K562 (cell line): Measurements from ENCODE around the gene SLC24A4. TPM values are rescaled to one million over a fixed set of nuclear protein-coding genes. Genes with fewer than 3 reads are reported as not detected.

Experiments
- ATAC-seq: fragments of 200-7000 bp; cut with Tn5 transposase; 3 replicates; pipeline ENCODE4 v1.9.1; 2020; ENCODE audit warnings: moderate library complexity
- BruUV-seq: library from RNA; stranded (reverse); fragments of 400-500 nt; replicated peaks from 2 replicates; lab custom pipeline; 2021; lab: Mats Ljungman, UMichigan
- CTCF ChIA-PET: fragments of 300-600 bp; formaldehyde crosslinking; extraction: SDS; loops from one replicate; lab custom pipeline; 2021; ENCODE audit warnings: low intra/inter-chr PET ratio; lab: Yijun Ruan, JAX
- POLR2A ChIA-PET: fragments of 300-600, 350-650 bp; sonication (Branson Sonifier 250); formaldehyde crosslinking; extraction: SDS; loops from one replicate; lab custom pipeline; 2021; ENCODE audit warnings: antibody characterized with exemption, inconsistent platforms; lab: Yijun Ruan, JAX
- DNase-seq, 4 experiments: peaks; one replicate each; pipeline versions ENCODE4 v3.0.0 to v3.0.0-alpha.2; 2011 to 2018; ENCODE audit warnings: low spot score in 3 of 4, mixed read lengths in 3 of 4; ENCODE audit errors: extremely low read depth in 1 of 4
- FAIRE-seq: peaks from 2 replicates; lab custom pipeline; 2011; peaks lifted over from hg19 to GRCh38; lab: Jason Lieb, UNC
- H2AFZ ChIP-seq: 2 replicates; pipeline ENCODE4 v1.6.0; 2011; ENCODE audit warnings: low read depth, low read length, control low read depth, inconsistent platforms
- H3K27ac ChIP-seq: fragments of 200-600 bp; 3 replicates; pipeline ENCODE4 v1.8.0; 2011; ENCODE audit warnings: low read depth, mild to moderate bottlenecking, control low read depth, inconsistent platforms, low read length, moderate library complexity, mixed read lengths; ENCODE audit errors: extremely low read depth
- H3K27me3 ChIP-seq, 2 experiments: fragments of 300-600 bp in 1 of 2; 2 replicates in 1 of 2; 3 replicates in 1 of 2; pipeline versions ENCODE4 v1.6.0 to v1.8.0; 2011; ENCODE audit warnings: inconsistent platforms in 2 of 2, low read length in 2 of 2, mild to moderate bottlenecking in 1 of 2, mixed read lengths in 1 of 2, moderate library complexity in 1 of 2; ENCODE audit not compliant: control insufficient read depth in 2 of 2, insufficient read depth in 2 of 2
- H3K36me3 ChIP-seq: fragments of 300-600 bp; 3 replicates; pipeline ENCODE4 v1.8.0; 2011; ENCODE audit warnings: mild to moderate bottlenecking, low read length, inconsistent platforms; ENCODE audit not compliant: control insufficient read depth, insufficient read depth
- H3K4me1 ChIP-seq, 2 experiments: fragments of 200-600 bp in 1 of 2; replicated peaks in 1 of 2; 2 replicates in 1 of 2; 3 replicates in 1 of 2; pipeline versions ENCODE4 v1.5.1 to v1.8.0; 2011; ENCODE audit warnings: inconsistent platforms in 2 of 2, low read length in 2 of 2, mild to moderate bottlenecking in 1 of 2, mixed read lengths in 1 of 2, moderate library complexity in 1 of 2; ENCODE audit not compliant: control insufficient read depth in 2 of 2, insufficient read depth in 2 of 2
- H3K4me2 ChIP-seq: 2 replicates; pipeline ENCODE4 v1.6.1; 2011; ENCODE audit warnings: low read length, control low read depth, inconsistent platforms, mixed read lengths; ENCODE audit not compliant: insufficient read depth
- H3K4me3 ChIP-seq: fragments of 200-600 bp; sonication (generic), shearing (Covaris generic); 2 replicates; pipeline ENCODE4 v1.5.1; 2016; ENCODE audit warnings: control low read depth, inconsistent platforms
- H3K79me2 ChIP-seq: fragments of 200-600 bp; 3 replicates; pipeline ENCODE4 v1.8.0; 2011; ENCODE audit warnings: low read length, inconsistent platforms; ENCODE audit not compliant: control insufficient read depth, insufficient read depth
- H3K9ac ChIP-seq, 2 experiments: 2 replicates each; pipeline versions ENCODE4 v1.6.0 to v1.6.1; 2011; ENCODE audit warnings: low read depth in 2 of 2, low read length in 2 of 2, control low read depth in 1 of 2, inconsistent platforms in 1 of 2, mild to moderate bottlenecking in 1 of 2, mixed read lengths in 1 of 2; ENCODE audit not compliant: insufficient read depth in 1 of 2
- H3K9me1 ChIP-seq: one replicate; pipeline ENCODE4 v1.6.0; 2011; ENCODE audit warnings: inconsistent platforms, mild to moderate bottlenecking, low read length, moderate library complexity; ENCODE audit not compliant: control insufficient read depth, insufficient read depth
- H3K9me3 ChIP-seq: replicated peaks from 2 replicates; pipeline ENCODE4 v1.5.1; 2011; ENCODE audit warnings: low read depth, low read length, inconsistent platforms; ENCODE audit not compliant: control insufficient read depth, insufficient read depth
- H4K20me1 ChIP-seq: replicated peaks from 2 replicates; pipeline ENCODE4 v1.6.1; 2011; ENCODE audit warnings: low read length, inconsistent platforms, mixed read lengths; ENCODE audit not compliant: control insufficient read depth, insufficient read depth
- BRD4 ChIP-seq: fragments of 200-600 bp; sonication (generic); IDR thresholded peaks from 2 replicates; pipeline ENCODE4 v1.6.1; 2017; ENCODE audit warnings: inconsistent platforms
- CBX5 ChIP-seq: IDR thresholded peaks from 2 replicates; pipeline ENCODE4 v1.6.1; 2014; ENCODE audit warnings: low read depth, borderline replicate concordance
- EZH2 ChIP-seq: IDR thresholded peaks from 2 replicates; pipeline ENCODE4 v1.6.1; 2012; ENCODE audit warnings: low read depth, mild to moderate bottlenecking, inconsistent platforms, low read length, borderline replicate concordance
- MTF1 ChIP-seq: fragments of 250-450 bp; sonication (Bioruptor Pico); IDR thresholded peaks from 2 replicates; pipeline ENCODE4 v1.9.0; 2021; ENCODE audit warnings: moderate library complexity, mild to moderate bottlenecking, inconsistent platforms, borderline replicate concordance
- NBN ChIP-seq: fragments of 450-650 bp; IDR thresholded peaks from 2 replicates; pipeline ENCODE4 v1.6.1; 2016; ENCODE audit warnings: low read depth, mild to moderate bottlenecking
- NR2F6 ChIP-seq: fragments of 450-650 bp; formaldehyde crosslinking; IDR thresholded peaks from 2 replicates; pipeline ENCODE4 v1.4.0; 2020; ENCODE audit warnings: mild to moderate bottlenecking
- PREB ChIP-seq: sonication (generic); formaldehyde crosslinking; IDR thresholded peaks from 2 replicates; pipeline ENCODE4 v1.8.1; 2023; ENCODE audit warnings: mild to moderate bottlenecking, missing genetic modification reagents
- USF2 ChIP-seq: sonication (generic); formaldehyde crosslinking; IDR thresholded peaks from 2 replicates; pipeline ENCODE4 v1.5.0; 2020; ENCODE audit warnings: missing genetic modification reagents
- XRCC3 ChIP-seq: fragments of 450-650 bp; IDR thresholded peaks from 2 replicates; pipeline ENCODE4 v1.6.1; 2017; ENCODE audit warnings: mild to moderate bottlenecking, moderate library complexity
- ZFPM2 ChIP-seq: fragments of 250-450 bp; sonication (Bioruptor Pico); IDR thresholded peaks from 2 replicates; pipeline ENCODE4 v1.5.1; 2022; ENCODE audit warnings: mild to moderate bottlenecking
- ZNF311 ChIP-seq: fragments of 250-450 bp; sonication (Bioruptor Pico); IDR thresholded peaks from 2 replicates; pipeline ENCODE4 v1.4.0; 2020; ENCODE audit warnings: mild to moderate bottlenecking, moderate library complexity
- ZNF717 ChIP-seq: fragments of 250-450 bp; sonication (Bioruptor Pico); IDR thresholded peaks from 2 replicates; pipeline ENCODE4 v1.5.0; 2021
- WGBS: fragments of 100-300 bp; shearing (Covaris generic); methylation state at CpG from one replicate; pipeline ENCODE4 v1.1.6; 2016; ENCODE audit warnings: low coverage, mixed read lengths; ENCODE audit not compliant: insufficient coverage; ENCODE audit errors: missing lambda C conversion rate; 5-methylcytosine and 5-hydroxymethylcytosine counted together
- in situ Hi-C: fragments of 300-500 bp; cut with MboI; formaldehyde crosslinking; loops from 4 replicates; pipeline ENCODE4 v1.15.0; 2018; ENCODE audit warnings: inconsistent platforms, mixed read lengths
- intact Hi-C: fragments of 100-400 bp; cut with micrococcal nuclease; formaldehyde crosslinking; loops from 2 replicates; pipeline ENCODE4 v1.14.2; 2022
- polyA plus RNA-seq, 8 experiments: library from polyadenylated mRNA; depleted of rRNA in 4 of 8; stranded (reverse) in 5 of 8; unstranded in 3 of 8; fragments of >200 nt; fragmentation: Nextera tagmentation in 2 of 8; fragmentation: Illumina TruSeq in 1 of 8; extraction: Ambion mirVana in 2 of 8; extraction: Trizol in 1 of 8; gene quantifications; 2 replicates each; pipeline versions ENCODE4 v1.2.1 to v1.2.3, GENCODE V29; 2011 to 2014; ENCODE audit warnings: inconsistent platforms in 1 of 8, missing spikeins in 1 of 8
- total RNA-seq, 7 experiments: library from RNA; depleted of rRNA in 6 of 7; stranded (reverse); fragments of >200 nt in 6 of 7; fragmentation: Illumina TruSeq in 2 of 7; extraction: Trizol in 2 of 7; gene quantifications; 2 replicates each; pipeline versions ENCODE4 v1.2.1 to v1.2.3, GENCODE V29; 2011 to 2021; ENCODE audit warnings: low replicate concordance in 1 of 7

SLC24A4 gene
- total and polyA plus RNA-seq, 9 of the 15 experiments (the other 6 are each of a cell fraction or from before 2014, with no cell fraction given), result not detected

GRCh38 chr14:92527721-92528120 lies 204.8 kb downstream of the SLC24A4 start (continued):
- no peak for TF ChIP-seq NBN
- no peak for TF ChIP-seq ZNF717
- no peak for TF ChIP-seq MTF1
- no peak for TF ChIP-seq ZFPM2 (CRISPR knock-in tag)
- TF ChIP-seq USF2 (CRISPR knock-in tag), result no peak
- TF ChIP-seq NR2F6 (CRISPR knock-in tag), result no peak
- TF ChIP-seq PREB (CRISPR knock-in tag), result no peak
- no peak for TF ChIP-seq CBX5
- no peak for TF ChIP-seq XRCC3

- Histone ChIP-seq H3K9me3 (no peaks in the 10 kb centered on the region), H3K4me1 (no peaks in the 10 kb centered on the region), H3K9me1 (no peaks in the 10 kb centered on the region), H3K27me3 (peaks cover 0 to 29% of the 10 kb centered on the region in 2 experiments; a peak in 2 of 5 replicates), H3K4me2 (no peak overlapping the region), H4K20me1 (no peaks in the 10 kb centered on the region)
- 2% methylated on average over 9 of the region's 14 CpGs for WGBS
- no peak for ATAC-seq
- no peak for DNase-seq
- CTCF ChIA-PET, result no interaction called here
- in situ Hi-C loops, result no loop called here
- no peak for TF ChIP-seq ZNF311
- no peak for TF ChIP-seq EZH2
- TF ChIP-seq BRD4, result no peak
- TF ChIP-seq, all 486 proteins: peak for 0
- Histone ChIP-seq H3K36me3 (no peaks in the 10 kb centered on the region), H3K27ac (no peak overlapping the region), H2AFZ (no peak overlapping the region), H3K79me2 (no peaks in the 10 kb centered on the region), H3K9ac (no peak overlapping the region), H3K4me3 (no peak overlapping the region)
- no TSS peak for BruUV-seq
- intact Hi-C loops, result no loop called here
- POLR2A ChIA-PET, result no interaction called here
- FAIRE-seq, result no peak
These were observed 205.6 kb downstream of the SLC24A4 start for GRCh38 chr14:92528486-92529100.
